IMR-90 (cell line): ENCODE measurements around the gene AAK1. TPM values are rescaled to one million over a fixed set of nuclear protein-coding genes. Genes with fewer than 3 reads are reported as not detected.

ENCODE experiments used
- ATAC-seq: fragments of 200-7000 bp; cut with Tn5 transposase; 2 replicates; pipeline ENCODE4 v1.9.1; 2020; ENCODE audit warnings: low read depth, mild to moderate bottlenecking, moderate library complexity
- BruUV-seq: library from RNA; stranded (reverse); fragments of 400-500 nt; replicated peaks from 2 replicates; lab custom pipeline; 2021; lab: Mats Ljungman, UMichigan
- CTCF ChIA-PET: fragments of 300-600 bp; formaldehyde crosslinking; extraction: SDS; loops from one replicate; lab custom pipeline; 2021; ENCODE audit warnings: antibody characterized with exemption; lab: Yijun Ruan, JAX
- POLR2A ChIA-PET: fragments of 300-600 bp; sonication (Branson Sonifier 250); formaldehyde crosslinking; loops from one replicate; lab custom pipeline; 2022; ENCODE audit warnings: antibody characterized with exemption; ENCODE audit not compliant: unreplicated experiment; lab: Charles Lee
- DNase-seq: peaks from one replicate; pipeline ENCODE4 v3.0.0; 2013
- H2AFZ ChIP-seq: replicated peaks from 2 replicates; pipeline ENCODE3; 2013; ENCODE audit warnings: low read length, mild to moderate bottlenecking; ENCODE audit not compliant: poor library complexity
- H2AK5ac ChIP-seq: 2 replicates; pipeline ENCODE4 v1.6.1; 2013; ENCODE audit warnings: low read depth, low read length, inconsistent platforms
- H2AK9ac ChIP-seq: replicated peaks from 2 replicates; pipeline ENCODE3; 2013; ENCODE audit warnings: mild to moderate bottlenecking, low read depth, low read length, moderate library complexity; ENCODE audit not compliant: poor library complexity
- H2BK120ac ChIP-seq: 2 replicates; pipeline ENCODE4 v1.6.1; 2013; ENCODE audit warnings: low read depth, low read length, inconsistent platforms
- H2BK15ac ChIP-seq: 3 replicates; pipeline ENCODE4 v1.6.1; 2013; ENCODE audit warnings: low read depth, low read length, inconsistent platforms
- H2BK20ac ChIP-seq: 2 replicates; pipeline ENCODE4 v1.6.1; 2013; ENCODE audit warnings: low read depth, mild to moderate bottlenecking, inconsistent platforms, low read length, moderate library complexity
- H2BK5ac ChIP-seq: 2 replicates; pipeline ENCODE4 v1.6.1; 2013; ENCODE audit warnings: mild to moderate bottlenecking, low read depth, low read length, inconsistent platforms; ENCODE audit not compliant: poor library complexity, severe bottlenecking
- H3K14ac ChIP-seq: replicated peaks from 2 replicates; pipeline ENCODE4 v1.6.1; 2013; ENCODE audit warnings: low read depth, low read length, inconsistent platforms
- H3K18ac ChIP-seq: 2 replicates; pipeline ENCODE4 v1.6.1; 2013; ENCODE audit warnings: low read depth, low read length, control low read depth
- H3K23ac ChIP-seq: 2 replicates; pipeline ENCODE4 v1.6.1; 2013; ENCODE audit warnings: low read depth, low read length, inconsistent platforms
- H3K27ac ChIP-seq: 2 replicates; pipeline ENCODE4 v1.5.1; 2013; ENCODE audit warnings: mild to moderate bottlenecking, control low read depth, low read length; ENCODE audit not compliant: insufficient read depth
- H3K27me3 ChIP-seq: 2 replicates; pipeline ENCODE4 v1.6.1; 2013; ENCODE audit warnings: low read length; ENCODE audit not compliant: control insufficient read depth, insufficient read depth
- H3K36me3 ChIP-seq: 2 replicates; pipeline ENCODE4 v1.6.1; 2013; ENCODE audit warnings: low read length, mixed read lengths; ENCODE audit not compliant: control insufficient read depth, insufficient read depth
- H3K4ac ChIP-seq: 2 replicates; pipeline ENCODE4 v1.6.1; 2013; ENCODE audit warnings: low read depth, low read length, inconsistent platforms
- H3K4me1 ChIP-seq: 2 replicates; pipeline ENCODE4 v1.6.1; 2013; ENCODE audit warnings: low read length, mixed read lengths; ENCODE audit not compliant: control insufficient read depth, insufficient read depth
- H3K4me2 ChIP-seq: 2 replicates; pipeline ENCODE4 v1.6.1; 2013; ENCODE audit warnings: low read depth, mild to moderate bottlenecking, control low read depth, low read length, moderate library complexity
- H3K4me3 ChIP-seq: 2 replicates; pipeline ENCODE4 v1.5.1; 2013; ENCODE audit warnings: low read depth, mild to moderate bottlenecking, control low read depth, low read length, moderate library complexity; ENCODE audit not compliant: insufficient read depth
- H3K56ac ChIP-seq: 2 replicates; pipeline ENCODE4 v1.6.1; 2013; ENCODE audit warnings: low read length, inconsistent platforms; ENCODE audit not compliant: insufficient read depth; ENCODE audit errors: extremely low read depth
- H3K79me1 ChIP-seq, 2 experiments: 2 replicates each; pipeline ENCODE4 v1.6.1; 2013; ENCODE audit warnings: low read length in 2 of 2, inconsistent platforms in 1 of 2, low read depth in 1 of 2
- H3K9ac ChIP-seq: 2 replicates; pipeline ENCODE4 v1.6.1; 2013; ENCODE audit warnings: low read depth, low read length, control low read depth
- H3K9me1 ChIP-seq: 2 replicates; pipeline ENCODE4 v1.6.1; 2013; ENCODE audit warnings: low read length, inconsistent platforms; ENCODE audit not compliant: insufficient read depth
- H3K9me3 ChIP-seq: 2 replicates; pipeline ENCODE4 v1.6.1; 2013; ENCODE audit warnings: low read length; ENCODE audit not compliant: control insufficient read depth, insufficient read depth
- H4K20me1 ChIP-seq: 2 replicates; pipeline ENCODE4 v1.6.1; 2013; ENCODE audit warnings: low read length, inconsistent platforms; ENCODE audit not compliant: insufficient read depth
- H4K5ac ChIP-seq: 2 replicates; pipeline ENCODE4 v1.6.1; 2013; ENCODE audit warnings: mild to moderate bottlenecking, low read depth, low read length, control low read depth
- H4K8ac ChIP-seq, 2 experiments: 2 replicates each; pipeline ENCODE4 v1.6.1; 2013; ENCODE audit warnings: low read depth in 2 of 2, low read length in 2 of 2, control low read depth in 1 of 2, inconsistent platforms in 1 of 2
- H4K91ac ChIP-seq: 2 replicates; pipeline ENCODE4 v1.6.1; 2013; ENCODE audit warnings: low read depth, low read length, inconsistent platforms; ENCODE audit not compliant: insufficient read depth
- RAD21 ChIP-seq: IDR thresholded peaks from 2 replicates; pipeline ENCODE4 v1.6.1; 2012; ENCODE audit warnings: low read length, improper control_type of control experiment
- RCOR1 ChIP-seq: IDR thresholded peaks from 2 replicates; pipeline ENCODE4 v1.6.1; 2012; ENCODE audit warnings: mild to moderate bottlenecking, low read length, improper control_type of control experiment; ENCODE audit not compliant: insufficient replicate concordance
- dilution Hi-C: fragments of 300-500 bp; cut with HindIII; formaldehyde crosslinking; loops from one replicate; pipeline ENCODE4 v1.14.3; 2018; ENCODE audit warnings: low sequenced_read_pairs; ENCODE audit not compliant: unreplicated experiment
- in situ Hi-C: fragments of 300-500 bp; cut with MboI; formaldehyde crosslinking; loops from 3 replicates; pipeline ENCODE4 v1.14.3; 2019; ENCODE audit warnings: low sequenced_read_pairs, inconsistent platforms, mixed read lengths
- intact Hi-C: fragments of 100-400 bp; cut with micrococcal nuclease; formaldehyde crosslinking; loops from 2 replicates; pipeline ENCODE4 v1.10.0; 2022
- polyA plus RNA-seq, 3 experiments: library from polyadenylated mRNA; depleted of rRNA; stranded (reverse); fragments of >200 nt; gene quantifications; 2 replicates each; pipeline ENCODE4 v1.2.3, GENCODE V29; 2012; ENCODE audit warnings: low replicate concordance in 1 of 3
- total RNA-seq: library from RNA; depleted of rRNA; stranded (reverse); fragments of >200 nt; gene quantifications from 2 replicates; pipeline ENCODE4 v1.2.3, GENCODE V29; 2012

AAK1 gene
- total and polyA plus RNA-seq, 2 of the 4 experiments (the other 2 are of a cell fraction), result 21.9 to 26.5 TPM

DNA sequence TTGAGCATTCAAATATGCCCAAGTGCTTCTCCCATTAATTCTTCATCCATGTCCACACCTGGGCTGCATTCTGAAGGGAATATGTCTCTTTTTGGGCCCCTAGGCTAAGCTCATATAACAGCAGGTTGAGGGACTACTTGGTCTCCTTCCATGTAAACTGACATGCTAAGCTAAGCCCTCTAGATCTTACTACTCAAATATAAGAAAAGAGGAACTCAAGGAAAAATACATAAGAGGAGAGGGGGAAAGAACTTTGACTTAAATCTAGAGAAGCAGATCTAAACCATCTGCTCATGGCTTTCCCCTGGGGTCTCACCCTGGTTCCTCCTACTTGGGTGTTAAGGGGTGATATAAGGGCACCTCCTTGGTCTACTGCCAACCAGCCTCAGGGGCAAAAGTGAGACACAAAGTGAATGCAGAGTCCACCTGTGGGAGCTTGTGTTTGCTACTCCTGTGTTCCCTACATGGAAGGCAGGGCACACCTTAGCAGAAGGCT lies 186.5 kb downstream of the AAK1 start:
- Histone ChIP-seq H2BK15ac (no peak overlapping the region), H2BK5ac (no peak overlapping the region), H3K4me2 (no peak overlapping the region), H2AK9ac (no peak overlapping the region), H4K91ac (no peak overlapping the region), H2AFZ (no peak overlapping the region), H3K4ac (no peak overlapping the region), H3K9ac (no peak overlapping the region), H3K36me3 (0 out of 2 replicates have a peak, but pooled peaks cover 2% of the 10 kb centered on the region), H4K20me1 (no peaks in the 10 kb centered on the region), H3K27me3 (no peaks in the 10 kb centered on the region), H4K8ac (no peak overlapping the region), H3K27ac (no peak overlapping the region), H2BK120ac (no peak overlapping the region), H4K5ac (no peak overlapping the region), H3K79me1 (no peaks in the 10 kb centered on the region), H2AK5ac (no peak overlapping the region), H3K9me1 (no peaks in the 10 kb centered on the region), H3K18ac (no peak overlapping the region), H3K23ac (no peak overlapping the region), H2BK20ac (no peak overlapping the region), H3K56ac (no peak overlapping the region), H3K9me3 (no peaks in the 10 kb centered on the region), H3K4me3 (no peak overlapping the region), H3K14ac (no peak overlapping the region), H3K4me1 (0 out of 2 replicates have a peak, but pooled peaks cover 2% of the 10 kb centered on the region)
- POLR2A ChIA-PET, result no interaction called here
- ATAC-seq (no peak), DNase-seq (no peak)
- dilution Hi-C loops, result no loop called here
- intact Hi-C loops, result no loop called here
- CTCF ChIA-PET, result no interaction called here
- in situ Hi-C loops, result no loop called here
- BruUV-seq, result no TSS peak
- TF ChIP-seq RAD21 (no peak), RCOR1 (no peak)
